Suprapubic skin (tissue), 4 donors: Measurements from ENCODE around the gene ITPKC. TPM values are rescaled to one million over a fixed set of nuclear protein-coding genes. Genes with fewer than 3 reads are reported as not detected.

ENCODE experiments used
- DNase-seq, 2 donors: peaks; one replicate each; pipeline ENCODE4 v3.0.0-alpha.2; 2019; ENCODE audit warnings: low spot score in 2 of 2
- H3K27ac ChIP-seq: fragments of 200-600 bp; sonication (generic); one replicate; pipeline ENCODE4 v1.5.1; 2019
- H3K27me3 ChIP-seq: fragments of 200-600 bp; sonication (generic); one replicate; pipeline ENCODE4 v1.5.1; 2019
- H3K36me3 ChIP-seq: fragments of 200-600 bp; sonication (generic); one replicate; pipeline ENCODE4 v1.5.1; 2019
- H3K4me1 ChIP-seq: fragments of 200-600 bp; sonication (generic); one replicate; pipeline ENCODE4 v1.5.1; 2019
- H3K4me3 ChIP-seq: fragments of 200-600 bp; sonication (generic); one replicate; pipeline ENCODE4 v1.5.1; 2019; ENCODE audit warnings: mild to moderate bottlenecking
- H3K9me3 ChIP-seq: fragments of 200-600 bp; sonication (generic); one replicate; pipeline ENCODE4 v1.5.1; 2019
- EP300 ChIP-seq: sonication (generic); formaldehyde crosslinking; IDR thresholded peaks from one replicate; pipeline ENCODE4 v1.6.1; 2017; ENCODE audit warnings: antibody characterized with exemption
- POLR2A ChIP-seq, 2 donors: fragments of 450-650 bp; IDR thresholded peaks; one replicate each; pipeline ENCODE4 v1.6.1; 2017; ENCODE audit warnings: antibody characterized with exemption in 2 of 2, mild to moderate bottlenecking in 2 of 2, moderate library complexity in 2 of 2
- POLR2AphosphoS5 ChIP-seq, 3 donors: sonication (generic); formaldehyde crosslinking; IDR thresholded peaks; one replicate each; pipeline ENCODE4 v1.6.1; 2017; ENCODE audit warnings: antibody characterized with exemption in 3 of 3
- WGBS: methylation state at CpG from one replicate; pipeline ENCODE4 v1.1.5; 2018; 5-methylcytosine and 5-hydroxymethylcytosine counted together
- total RNA-seq, 4 donors: library from RNA; depleted of rRNA; stranded (reverse); fragments of >200 nt; gene quantifications; one replicate each; pipeline ENCODE4 v1.1.0, GENCODE V29; 2016
- TF ChIP-seq, protein P1 (sequence below), 2 donors: fragments of 200-600 bp in 1 of 2; fragments of 450-650 bp in 1 of 2; sonication (generic) in 1 of 2; IDR thresholded peaks; one replicate each; pipeline ENCODE4 v1.5.1; 2016 to 2019; ENCODE audit warnings: antibody characterized with exemption in 2 of 2, mild to moderate bottlenecking in 1 of 2, moderate library complexity in 1 of 2

Gene ITPKC
- total RNA-seq, 4 donors from 2014 or later = 52.9 to 93.8 (median 70.9) TPM

DNA sequence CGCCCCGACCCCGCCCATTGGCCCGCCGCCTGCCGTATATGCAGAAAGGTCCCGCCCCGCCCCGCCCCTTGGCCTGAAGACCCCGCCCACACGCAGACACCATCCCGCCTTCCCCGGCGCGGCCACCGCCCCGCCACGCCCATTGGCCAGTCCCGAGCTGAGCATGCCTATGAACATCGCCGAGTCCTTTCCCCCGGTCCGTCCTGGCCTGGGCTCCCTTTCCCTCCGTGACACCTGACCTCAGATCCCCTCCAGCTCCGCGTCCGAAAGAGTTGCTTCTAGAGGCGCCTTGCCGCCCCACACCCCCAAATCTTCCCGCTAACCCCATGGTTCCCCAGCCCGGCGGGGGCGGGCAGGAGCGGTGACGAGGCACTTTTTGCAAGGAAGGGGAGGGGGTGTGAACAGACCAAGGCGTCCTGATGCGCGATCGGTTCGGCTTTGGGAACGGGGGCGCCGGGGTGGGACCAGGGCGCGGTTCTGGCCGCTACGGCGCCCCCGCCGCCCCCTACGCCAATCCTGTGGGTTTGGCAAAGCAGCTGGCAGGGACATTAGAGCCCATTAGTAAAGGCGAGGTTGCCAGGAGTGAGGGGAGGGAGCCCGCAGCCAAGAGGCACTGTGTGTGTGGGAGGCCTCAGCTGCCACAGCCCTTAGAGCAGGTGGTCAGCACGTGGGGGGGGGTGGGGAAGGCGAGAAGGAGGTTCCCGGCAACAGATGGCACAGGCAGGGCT, 26.1 kb upstream of the ITPKC start:
- WGBS = under 1% methylated on average over 37 of the region's 56 CpGs
- Histone ChIP-seq H3K4me1 (peaks cover 54% of the 10 kb centered on the region), H3K9me3 (no peaks in the 10 kb centered on the region), H3K27me3 (no peaks in the 10 kb centered on the region), H3K36me3 (peaks cover 32% of the 10 kb centered on the region), H3K27ac (peak overlapping the region; percentile 89), H3K4me3 (peak overlapping the region; percentile 69)
- peak; percentile 41 to 65 (median 44) for TF ChIP-seq POLR2AphosphoS5 (IDR thresholded peaks at IDR 0.05)
- TF ChIP-seq EP300 = no peak
- peak in 1 of 2 donors; percentile 13 for TF ChIP-seq POLR2A (IDR thresholded peaks at IDR 0.05)
- DNase-seq = peak; percentile 97 to 98

DNA sequence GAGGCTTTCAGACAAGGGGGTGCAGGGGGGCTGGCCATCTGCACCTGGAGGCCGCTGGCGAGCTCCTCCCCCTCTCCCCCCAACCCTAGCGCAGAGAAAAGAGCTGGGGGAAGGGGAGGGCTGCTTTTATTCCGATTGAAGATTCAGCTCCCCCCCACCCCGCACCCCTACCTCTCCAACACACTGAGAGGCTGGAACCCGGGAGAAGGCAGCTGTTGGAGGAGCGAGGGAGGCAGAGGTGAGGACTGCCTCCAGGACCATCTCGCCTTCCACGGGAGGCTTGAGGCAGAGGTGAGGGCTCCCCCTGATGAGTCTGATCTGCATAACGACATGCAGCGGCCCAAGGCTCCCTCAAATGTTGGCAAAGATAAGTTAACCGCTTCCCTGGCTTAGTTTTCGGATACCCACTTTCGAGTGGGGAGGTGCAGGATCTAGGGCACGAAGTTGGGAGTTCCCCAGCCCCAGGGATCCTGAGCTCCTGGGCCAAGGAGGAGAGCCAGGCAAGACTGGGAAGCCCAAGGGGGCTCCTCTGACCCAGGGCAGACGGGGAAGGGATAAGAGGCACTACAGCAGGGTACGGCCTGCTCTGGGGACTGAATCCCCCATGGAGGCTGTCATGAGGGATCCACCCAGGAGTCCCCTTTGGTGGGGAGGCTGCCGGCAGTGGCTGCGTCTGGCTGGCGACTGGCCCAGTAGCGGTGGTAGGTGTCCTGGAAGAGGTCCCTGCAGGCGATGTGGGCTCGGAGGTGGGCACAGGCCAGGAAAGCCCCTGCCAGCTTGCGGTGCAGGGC, 25.3 kb upstream of the ITPKC start:
- TF ChIP-seq EP300 (no peak), POLR2A (IDR thresholded peaks at IDR 0.05) (no peak), POLR2AphosphoS5 (IDR thresholded peaks at IDR 0.05) (no peak)
- TF ChIP-seq, protein P1, sequence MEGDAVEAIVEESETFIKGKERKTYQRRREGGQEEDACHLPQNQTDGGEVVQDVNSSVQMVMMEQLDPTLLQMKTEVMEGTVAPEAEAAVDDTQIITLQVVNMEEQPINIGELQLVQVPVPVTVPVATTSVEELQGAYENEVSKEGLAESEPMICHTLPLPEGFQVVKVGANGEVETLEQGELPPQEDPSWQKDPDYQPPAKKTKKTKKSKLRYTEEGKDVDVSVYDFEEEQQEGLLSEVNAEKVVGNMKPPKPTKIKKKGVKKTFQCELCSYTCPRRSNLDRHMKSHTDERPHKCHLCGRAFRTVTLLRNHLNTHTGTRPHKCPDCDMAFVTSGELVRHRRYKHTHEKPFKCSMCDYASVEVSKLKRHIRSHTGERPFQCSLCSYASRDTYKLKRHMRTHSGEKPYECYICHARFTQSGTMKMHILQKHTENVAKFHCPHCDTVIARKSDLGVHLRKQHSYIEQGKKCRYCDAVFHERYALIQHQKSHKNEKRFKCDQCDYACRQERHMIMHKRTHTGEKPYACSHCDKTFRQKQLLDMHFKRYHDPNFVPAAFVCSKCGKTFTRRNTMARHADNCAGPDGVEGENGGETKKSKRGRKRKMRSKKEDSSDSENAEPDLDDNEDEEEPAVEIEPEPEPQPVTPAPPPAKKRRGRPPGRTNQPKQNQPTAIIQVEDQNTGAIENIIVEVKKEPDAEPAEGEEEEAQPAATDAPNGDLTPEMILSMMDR (IDR thresholded peaks at IDR 0.05) = no peak
- peaks cover 50% of the 10 kb centered on the region for H3K4me1 ChIP-seq
- peak overlapping the region; percentile 69 for H3K4me3 ChIP-seq
- H3K27me3 ChIP-seq = no peaks in the 10 kb centered on the region
- H3K27ac ChIP-seq = peak overlapping the region; percentile 89
- no peaks in the 10 kb centered on the region for H3K9me3 ChIP-seq
- DNase-seq = no peak
- H3K36me3 ChIP-seq = peaks cover 35% of the 10 kb centered on the region
- 44% methylated on average over 12 of the region's 24 CpGs for WGBS

DNA sequence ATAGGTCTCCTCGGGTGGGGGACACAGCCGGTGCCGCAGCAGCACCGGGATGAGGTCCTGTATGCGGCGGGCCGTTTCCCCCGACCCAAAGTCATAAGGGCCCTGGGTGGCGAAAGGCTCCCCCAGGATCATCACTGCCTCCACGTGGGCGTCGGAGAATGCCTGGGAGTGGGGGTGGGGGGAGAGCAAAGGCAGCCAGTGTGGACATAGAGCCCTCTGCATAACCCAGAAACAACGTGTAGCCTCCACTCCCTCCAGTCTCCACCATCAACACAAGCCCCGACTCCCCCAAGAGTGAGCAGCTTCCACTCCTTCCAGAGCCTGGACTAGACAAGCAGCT, 24.7 kb upstream of the ITPKC start:
- no peaks in the 10 kb centered on the region for H3K27me3 ChIP-seq
- WGBS = 55% methylated on average over 4 of the region's 14 CpGs
- H3K27ac ChIP-seq = peak overlapping the region; percentile 89
- peaks cover 45% of the 10 kb centered on the region for H3K4me1 ChIP-seq
- TF ChIP-seq POLR2A (IDR thresholded peaks at IDR 0.05) (no peak), POLR2AphosphoS5 (IDR thresholded peaks at IDR 0.05) (no peak), EP300 (no peak)
- TF ChIP-seq, protein P1 (IDR thresholded peaks at IDR 0.05) = no peak
- no peak for DNase-seq
- no peak overlapping the region for H3K4me3 ChIP-seq
- H3K9me3 ChIP-seq = no peaks in the 10 kb centered on the region
- peaks cover 35% of the 10 kb centered on the region for H3K36me3 ChIP-seq

DNA sequence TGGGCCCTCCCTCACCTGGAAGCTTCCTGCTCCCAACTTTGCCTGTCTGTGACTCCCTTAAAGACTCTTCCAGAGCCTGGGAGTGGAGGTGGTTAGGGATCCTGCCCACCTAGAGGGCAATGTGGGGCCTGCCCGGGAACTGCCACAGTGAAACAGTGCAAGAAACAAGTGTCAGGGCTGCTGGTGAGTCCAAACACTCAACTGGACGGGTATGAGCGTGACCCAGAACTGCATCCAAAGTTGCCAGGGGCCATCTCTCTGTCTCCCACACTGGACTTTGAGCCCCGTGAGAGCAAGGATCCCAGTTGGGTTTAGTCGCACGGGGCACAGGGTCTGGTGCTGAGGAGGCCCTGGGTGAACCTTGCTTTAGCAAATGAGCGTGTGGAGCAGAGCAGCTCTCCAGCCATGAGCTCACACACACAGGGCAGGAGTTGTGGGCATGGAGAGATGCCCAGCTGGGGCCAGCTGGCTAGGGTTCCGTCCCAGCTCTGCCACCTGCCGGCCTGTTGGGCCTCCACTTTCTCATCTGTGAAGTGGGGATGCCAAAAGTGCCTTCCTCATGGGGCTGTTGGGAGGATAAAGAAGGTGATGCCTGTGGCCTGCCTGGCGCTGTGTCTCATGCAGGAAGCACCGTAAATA, 23.6 kb upstream of the ITPKC start:
- WGBS = 87% methylated on average over 9 of the region's 11 CpGs
- H3K27me3 ChIP-seq = no peaks in the 10 kb centered on the region
- H3K4me1 ChIP-seq = peaks cover 35% of the 10 kb centered on the region
- no peaks in the 10 kb centered on the region for H3K9me3 ChIP-seq
- H3K36me3 ChIP-seq = peaks cover 35% of the 10 kb centered on the region
- no peak overlapping the region for H3K4me3 ChIP-seq
- DNase-seq = no peak
- TF ChIP-seq POLR2A (IDR thresholded peaks at IDR 0.05) = no peak
- TF ChIP-seq POLR2AphosphoS5 (IDR thresholded peaks at IDR 0.05) = no peak
- TF ChIP-seq, protein P1 (IDR thresholded peaks at IDR 0.05) = no peak
- no peak for TF ChIP-seq EP300
- no peak overlapping the region for H3K27ac ChIP-seq

DNA sequence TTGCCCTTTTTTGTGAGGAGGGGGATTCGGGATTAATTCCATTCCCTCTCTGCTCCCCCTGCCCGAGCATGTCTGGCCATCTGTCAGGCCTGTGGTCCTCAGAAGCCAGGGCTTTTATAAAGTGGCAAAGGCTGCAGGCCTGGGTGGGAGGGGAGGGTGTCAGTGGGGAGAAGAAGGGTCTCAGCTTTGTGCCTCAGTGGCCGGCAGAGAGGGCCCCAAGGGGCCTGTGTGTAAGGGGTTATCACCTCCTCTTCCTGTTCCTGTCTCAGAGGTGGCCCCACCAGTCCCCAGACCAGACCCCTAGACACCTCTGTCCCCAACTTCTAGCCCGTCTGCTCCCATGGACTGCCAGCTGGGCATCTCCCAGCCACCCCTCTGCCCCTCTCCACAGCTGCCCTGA, 23.0 kb upstream of the ITPKC start:
- Histone ChIP-seq H3K36me3 (peaks cover 35% of the 10 kb centered on the region), H3K4me3 (no peak overlapping the region), H3K9me3 (no peaks in the 10 kb centered on the region), H3K27ac (no peak overlapping the region), H3K4me1 (peaks cover 29% of the 10 kb centered on the region), H3K27me3 (no peaks in the 10 kb centered on the region)
- 100% methylated on average over 3 of the region's 4 CpGs for WGBS
- no peak for DNase-seq
- TF ChIP-seq POLR2A (IDR thresholded peaks at IDR 0.05) = no peak
- TF ChIP-seq, protein P1 (IDR thresholded peaks at IDR 0.05) = no peak
- no peak for TF ChIP-seq POLR2AphosphoS5 (IDR thresholded peaks at IDR 0.05)
- TF ChIP-seq EP300 = no peak
